GM21717 (cell line): ENCODE data around the gene TMEM267.
"Not testable (repeated sequence)": the region's sequence is repeated elsewhere in the genome, so short reads cannot be mapped to it uniquely, and the experiment has no call there.

Source experiments
- ATAC-seq: cut with Tn5 transposase; IDR thresholded peaks from one replicate; pipeline ENCODE4 v1.9.1; 2021; ENCODE audit warnings: mild to moderate bottlenecking, moderate library complexity; ENCODE audit not compliant: unreplicated experiment

TMEM267 gene, protein sequence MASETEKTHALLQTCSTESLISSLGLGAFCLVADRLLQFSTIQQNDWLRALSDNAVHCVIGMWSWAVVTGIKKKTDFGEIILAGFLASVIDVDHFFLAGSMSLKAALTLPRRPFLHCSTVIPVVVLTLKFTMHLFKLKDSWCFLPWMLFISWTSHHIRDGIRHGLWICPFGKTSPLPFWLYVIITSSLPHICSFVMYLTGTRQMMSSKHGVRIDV

DNA sequence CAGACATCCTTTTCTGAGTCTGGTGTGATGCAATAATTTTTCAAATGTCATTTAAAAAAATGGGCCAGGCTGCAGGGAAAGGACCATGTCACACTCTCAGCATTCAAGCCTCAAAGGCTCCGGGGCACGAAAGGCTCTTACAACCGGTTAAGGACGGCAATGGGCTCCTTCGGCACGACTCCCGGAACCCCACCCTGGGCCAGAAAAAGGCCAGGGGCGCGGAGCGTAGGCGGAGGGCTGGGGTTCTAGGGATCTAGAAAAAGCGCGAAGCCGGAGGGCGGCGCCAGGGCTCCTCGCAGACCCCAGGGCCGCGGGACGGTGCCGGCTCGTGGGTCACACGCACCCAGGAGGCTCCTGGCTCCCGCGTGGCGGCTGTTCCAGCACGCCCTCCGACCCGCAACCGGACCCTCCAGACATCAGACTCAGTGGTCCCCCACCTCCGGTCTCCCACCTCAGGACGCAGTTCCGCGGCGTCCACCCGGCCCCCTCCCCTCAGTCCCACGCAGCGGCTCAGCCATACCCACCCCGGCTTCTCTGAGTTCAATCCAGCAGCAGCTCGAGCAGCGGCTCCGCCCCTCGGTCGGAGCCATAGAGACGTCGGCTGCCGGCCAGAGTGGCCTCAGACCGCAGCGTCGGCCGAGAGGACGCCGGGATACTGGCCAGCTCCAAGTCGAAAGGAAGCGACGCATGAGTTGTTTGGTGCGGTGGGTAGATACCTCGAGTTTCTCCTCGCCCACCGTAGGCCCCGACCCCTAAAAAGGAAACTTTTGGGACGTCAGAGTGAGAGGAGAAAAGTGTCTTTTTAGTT, at the start of gene TMEM267:
TSS of gene TMEM267 (minus strand) at position 568 of the 808 bp plus-strand sequence. CDS start 29,896 bp downstream, outside the sequence.
- ATAC-seq = peak; percentile 87

DNA sequence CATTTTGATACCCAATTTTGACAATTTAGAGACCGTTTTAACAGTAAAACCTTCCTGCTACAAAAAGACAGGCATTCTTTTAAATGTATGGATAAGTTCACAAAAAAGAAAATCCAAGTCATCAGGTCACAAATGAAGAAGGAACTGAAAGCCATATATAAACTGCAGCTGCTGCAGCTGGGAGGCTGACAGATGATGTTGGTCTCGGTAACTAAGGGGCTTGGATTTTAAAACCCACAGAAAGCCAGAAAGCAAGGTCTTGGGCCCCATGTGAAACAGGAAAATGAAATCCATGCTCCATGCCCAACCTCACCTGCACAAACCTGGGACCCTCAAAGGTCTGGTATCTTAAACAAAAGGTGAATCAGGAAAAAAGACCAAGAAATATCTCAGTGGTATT, 47.0 kb upstream of the TMEM267 start:
- ATAC-seq = no peak

DNA sequence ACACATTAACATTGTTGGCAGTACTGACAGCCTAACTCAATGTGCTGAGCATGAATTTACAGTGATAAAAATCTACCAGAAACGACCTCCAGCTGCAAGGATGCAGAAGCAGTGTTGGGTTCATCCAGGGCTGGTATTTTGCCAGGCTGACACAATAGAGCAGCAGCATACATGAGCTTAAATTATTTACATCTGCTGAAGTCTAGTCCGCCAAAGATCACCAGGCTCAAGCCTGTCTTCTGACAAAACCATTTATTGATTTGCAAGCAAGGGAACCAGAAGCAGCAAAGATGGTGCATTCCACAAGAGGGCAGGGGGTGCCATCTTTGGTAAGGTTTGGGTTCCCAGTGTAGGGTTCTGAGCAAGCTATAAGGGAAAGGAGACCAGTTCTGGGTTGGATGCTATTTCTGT, 40.0 kb upstream of the TMEM267 start:
- ATAC-seq = no peak

DNA sequence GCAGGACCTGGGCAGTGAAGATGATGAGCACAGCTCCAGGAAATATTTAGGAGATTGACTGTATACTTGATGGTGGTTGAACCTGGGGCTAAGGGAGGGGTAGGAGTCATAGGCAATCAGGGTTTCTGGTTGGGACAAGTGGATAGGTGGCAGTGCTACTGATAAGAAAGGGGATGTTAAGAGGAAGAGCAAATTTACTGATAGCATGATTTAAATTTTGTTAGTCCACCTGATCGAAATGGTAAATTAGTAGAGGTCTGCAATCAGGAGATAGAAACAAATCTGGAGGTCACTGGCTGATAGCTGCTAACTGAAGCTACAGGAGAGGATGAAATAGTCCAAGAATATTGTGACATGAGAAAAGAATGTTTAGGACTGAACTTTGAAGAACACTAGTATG, 37.0 kb upstream of the TMEM267 start:
- no peak for ATAC-seq

DNA sequence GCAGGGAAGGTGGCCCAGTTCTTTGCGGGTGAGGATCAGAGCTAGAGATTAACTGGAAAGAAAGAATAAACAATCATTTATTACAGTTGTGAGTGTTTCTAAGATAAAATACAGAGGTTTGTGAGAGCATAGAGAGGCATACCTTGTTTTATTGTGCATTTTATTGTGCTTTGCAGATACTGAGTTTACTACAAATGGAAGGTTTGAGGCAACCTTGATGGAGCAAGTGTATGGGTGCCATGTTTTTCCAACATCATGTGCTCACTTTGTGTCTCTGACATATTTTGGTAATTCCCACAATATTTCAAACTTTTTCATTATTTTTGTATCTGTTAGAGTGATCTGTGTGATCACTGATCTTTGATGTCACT, 32.0 kb upstream of the TMEM267 start:
- ATAC-seq = no peak

DNA sequence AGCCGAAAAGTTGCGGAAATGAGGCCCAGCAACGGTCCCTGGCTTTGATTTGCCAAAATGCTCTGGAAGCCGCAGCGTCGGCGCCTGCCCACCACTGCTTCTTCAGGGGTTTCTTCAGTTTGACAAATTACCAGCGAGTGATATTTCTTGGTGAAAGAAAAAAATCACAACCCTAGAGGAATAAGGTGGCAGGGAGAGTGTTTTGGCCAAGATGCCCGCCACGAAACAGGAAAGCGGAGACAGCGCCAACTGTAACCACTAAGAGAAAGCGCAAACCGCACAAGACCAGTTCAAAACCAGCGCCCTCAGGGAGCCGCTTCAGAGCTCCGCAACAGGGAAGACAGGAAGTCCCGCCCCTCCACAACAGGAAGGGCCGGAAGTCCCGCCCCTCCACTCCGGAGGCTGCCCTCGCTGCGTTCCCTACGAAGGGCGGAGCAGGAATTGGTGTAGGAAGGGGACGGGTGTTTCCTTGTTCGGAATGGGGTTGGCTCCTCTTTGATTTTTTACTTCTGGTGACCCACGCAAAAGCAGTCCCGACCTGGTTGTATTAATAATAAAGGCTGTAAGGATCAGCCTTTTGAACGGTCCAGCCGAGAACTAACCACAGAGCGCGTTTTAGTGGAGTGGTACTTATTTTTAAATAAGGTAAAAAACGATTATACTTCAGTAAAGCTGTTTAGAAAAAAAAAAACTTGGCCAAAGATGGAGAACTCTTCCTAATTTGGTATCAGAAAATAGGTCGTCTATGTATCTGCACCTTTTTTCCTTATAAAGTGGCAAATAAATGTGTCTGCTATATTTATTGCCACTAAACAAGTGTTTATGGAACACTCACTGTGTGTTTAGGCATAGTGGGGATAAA, 31.4 kb upstream of the TMEM267 start, which contains the start of gene C5orf34:
TSS of gene C5orf34 (minus strand) at position 333 of the 862 bp plus-strand sequence. CDS start 5,809 bp downstream, outside the sequence.
- peak; percentile 99 for ATAC-seq

DNA sequence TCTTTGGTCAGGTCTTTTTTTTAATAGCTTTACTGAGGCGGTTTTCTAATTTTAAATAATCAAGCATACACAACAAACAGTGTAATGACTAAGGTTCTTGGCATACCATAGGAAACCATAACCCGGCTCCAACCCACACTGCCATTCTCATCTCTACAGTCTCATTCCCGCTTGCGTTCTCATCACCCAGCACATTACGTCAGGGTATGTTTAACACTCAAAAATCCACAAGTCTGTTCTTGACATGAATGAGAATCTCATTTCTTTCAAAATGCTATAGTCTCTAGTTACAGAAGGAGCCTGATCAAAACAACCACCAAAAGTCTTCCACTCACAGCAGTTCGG, 30.8 kb upstream of the TMEM267 start:
- ATAC-seq = peak; percentile 43

DNA sequence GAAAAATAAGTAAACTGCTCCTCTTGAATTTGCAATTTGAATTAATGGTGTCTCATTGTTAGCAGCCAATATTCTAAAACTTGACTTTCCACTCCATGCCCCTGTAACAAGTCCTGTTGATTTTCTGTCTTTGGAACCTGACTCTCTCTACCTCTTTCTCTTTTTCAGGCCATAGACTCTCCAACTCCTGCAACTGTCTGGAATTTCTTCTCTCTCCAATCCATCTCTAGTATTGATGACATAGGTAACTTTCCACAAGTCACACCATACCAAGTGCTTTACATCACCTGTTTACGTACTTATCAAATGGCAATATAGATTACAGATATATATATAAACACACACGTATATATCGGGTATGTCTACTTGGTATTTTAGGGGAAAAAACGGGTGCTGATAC, 30.4 kb upstream of the TMEM267 start:
- ATAC-seq = no peak

DNA sequence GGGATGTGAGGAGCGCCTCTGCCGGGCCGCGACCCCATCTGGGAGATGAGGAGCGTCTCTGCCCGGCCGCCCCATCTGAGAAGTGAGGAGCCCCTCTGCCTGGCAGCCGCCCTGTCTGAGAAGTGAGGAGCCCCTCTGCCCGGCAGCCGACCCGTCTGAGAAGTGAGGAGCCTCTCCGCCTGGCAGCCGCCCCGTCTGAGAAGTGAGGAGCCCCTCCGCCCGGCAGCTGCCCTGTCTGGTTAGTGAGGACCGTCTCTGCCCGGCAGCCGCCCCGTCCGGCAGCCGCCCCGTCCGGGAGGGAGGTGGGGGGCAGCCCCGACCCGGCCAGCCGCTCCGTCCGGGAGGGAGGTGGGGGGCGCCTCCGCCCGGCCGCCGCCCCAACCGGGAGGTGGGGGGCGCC, 27.4 kb upstream of the TMEM267 start:
- ATAC-seq = not testable (repeated sequence)

DNA sequence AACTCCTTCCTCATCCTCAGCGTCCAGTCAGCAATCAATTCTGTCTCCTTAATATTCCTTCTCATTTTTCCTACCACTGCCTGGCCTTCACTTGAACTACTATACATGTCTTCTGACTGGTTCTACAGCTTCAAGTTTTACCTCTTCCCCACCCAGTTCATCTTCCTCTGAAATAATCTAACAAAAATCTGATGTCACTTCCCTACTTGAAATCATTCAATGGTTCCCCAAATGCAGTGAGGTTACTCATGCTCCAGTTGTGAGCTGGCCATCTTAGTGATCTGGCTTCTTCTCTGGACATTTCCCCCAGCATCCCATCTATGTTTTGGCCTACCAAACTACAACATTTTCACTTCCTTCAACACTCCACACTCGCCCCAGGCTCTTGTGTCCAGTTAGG, 14.9 kb upstream of the TMEM267 start:
- ATAC-seq = no peak

DNA sequence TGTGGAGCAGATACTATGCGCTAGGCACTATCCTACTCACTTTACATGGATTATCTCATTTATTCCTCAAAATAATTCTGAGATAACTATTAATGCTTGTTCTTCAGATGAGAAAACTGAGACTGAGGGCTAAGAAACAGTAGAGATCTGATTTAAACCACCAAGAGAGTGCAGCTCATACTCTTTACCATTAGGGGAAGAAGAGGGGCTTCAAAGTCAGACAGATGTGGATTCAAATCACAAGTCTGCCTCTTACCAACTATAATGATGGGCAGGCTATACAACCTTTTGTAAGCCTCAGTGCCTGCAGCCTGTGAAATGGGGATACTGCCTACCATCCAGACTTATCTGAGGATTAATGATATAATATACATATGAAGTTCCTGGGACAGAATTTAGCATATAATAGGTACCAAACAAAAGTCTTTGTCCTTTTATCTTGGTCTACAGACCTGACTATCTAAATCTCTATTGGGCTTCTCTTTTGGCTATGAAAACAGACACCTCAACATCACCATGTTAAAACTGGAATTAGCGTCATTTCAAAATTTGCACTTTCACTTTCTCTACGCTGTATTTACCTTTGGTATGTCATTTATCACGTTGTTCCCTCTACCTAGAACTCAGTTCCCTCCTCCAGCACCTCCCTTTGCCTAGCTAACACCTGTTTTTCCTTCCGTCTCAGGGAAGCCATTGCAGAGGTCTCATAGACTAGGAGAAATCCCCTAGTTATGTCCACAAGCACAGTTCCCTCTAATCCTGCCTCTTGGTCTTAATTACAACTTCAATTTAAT, 13.8 kb upstream of the TMEM267 start:
- ATAC-seq = no peak

DNA sequence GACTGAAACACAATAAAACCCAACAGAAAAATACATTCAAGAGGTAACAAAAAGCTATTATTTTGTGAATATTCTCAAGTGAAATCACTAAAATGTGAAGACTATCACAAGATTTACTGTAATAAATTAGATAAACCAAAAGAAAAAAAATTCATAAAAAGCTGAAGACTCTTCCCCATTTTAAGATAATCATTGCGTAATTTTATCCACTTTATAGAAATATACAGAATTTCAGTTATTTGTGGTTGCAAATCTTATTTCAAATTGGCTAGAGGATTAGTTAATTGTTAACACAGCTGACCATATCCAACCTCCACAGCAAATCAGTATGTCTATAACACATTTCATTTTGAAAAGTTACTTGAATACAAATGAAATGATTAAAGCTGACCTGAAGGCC, 7.7 kb upstream of the TMEM267 start:
- ATAC-seq = no peak

DNA sequence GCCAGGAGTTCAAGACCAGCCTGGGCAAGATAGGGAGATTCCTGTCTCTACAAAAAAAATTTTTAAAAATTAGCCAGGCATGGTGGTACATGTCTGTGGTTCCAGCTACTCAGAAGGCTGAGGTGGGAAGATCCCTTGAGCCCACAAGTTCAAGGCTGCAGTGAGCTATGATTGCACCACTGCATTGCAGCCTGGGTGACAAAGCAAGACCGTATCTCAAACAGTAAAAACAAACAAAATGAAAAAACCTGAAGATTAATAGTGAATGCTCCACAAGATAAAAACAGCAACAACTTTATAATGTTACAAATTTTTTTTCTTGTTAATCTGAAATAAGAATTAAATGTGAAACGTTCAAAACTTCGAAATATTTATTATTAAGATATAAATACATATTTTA, 2.7 kb upstream of the TMEM267 start:
- no peak for ATAC-seq

DNA sequence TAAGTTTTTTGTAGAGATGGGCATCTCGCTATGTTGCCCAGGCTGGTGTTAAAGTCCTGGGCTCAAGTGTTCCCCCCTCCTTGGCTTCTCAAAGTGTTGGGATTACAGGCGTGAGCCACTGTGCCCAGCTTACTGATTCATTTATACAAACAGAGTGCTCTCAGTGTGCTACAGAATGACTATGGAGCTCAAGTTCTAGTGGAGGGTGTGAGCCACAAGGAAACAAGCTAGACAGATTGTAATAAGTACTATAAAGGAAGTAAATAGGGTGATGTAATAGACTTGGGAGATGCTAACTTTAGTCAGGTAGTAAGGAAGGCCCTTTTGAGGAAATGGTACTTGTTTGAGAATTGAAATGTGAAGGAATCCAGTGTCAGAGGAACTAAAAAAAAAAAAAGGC, 1.7 kb upstream of the TMEM267 start:
- no peak for ATAC-seq

DNA sequence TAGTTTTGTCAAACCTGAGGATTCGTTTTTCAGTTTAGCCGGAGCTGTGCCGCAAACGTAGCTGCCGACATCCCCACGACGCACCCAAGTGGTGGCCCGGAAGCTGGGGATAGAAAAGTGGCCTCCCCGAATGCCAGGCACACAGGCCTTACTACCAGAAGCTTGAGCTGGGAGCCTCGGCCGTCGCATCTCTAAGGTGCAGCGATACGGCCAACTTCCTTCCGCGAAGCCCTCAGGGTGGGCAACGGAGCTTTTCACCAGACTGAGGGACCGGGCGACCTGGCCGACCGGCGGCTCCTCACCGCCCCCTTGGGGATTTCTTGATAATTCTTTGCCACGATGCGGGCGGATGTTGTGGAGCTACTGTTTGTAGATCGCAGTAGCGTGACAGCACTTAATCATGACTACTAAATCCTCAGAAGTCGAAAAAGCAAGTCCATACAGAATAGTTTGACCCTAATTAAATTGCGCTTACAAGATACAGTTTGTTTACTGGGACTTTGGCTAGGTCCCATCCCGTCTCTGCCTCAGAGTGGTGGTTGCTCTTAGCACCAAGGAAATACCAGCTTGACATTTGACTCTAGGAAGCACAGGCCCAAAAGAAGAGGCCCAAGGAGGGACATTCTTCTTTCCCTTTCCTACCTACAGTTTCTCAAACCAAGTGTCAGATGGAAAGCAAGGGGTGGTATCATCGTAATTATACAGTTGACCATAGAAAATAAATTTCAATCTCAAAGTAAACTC, 613 bp upstream of the TMEM267 start:
- ATAC-seq = peak; percentile 82

DNA sequence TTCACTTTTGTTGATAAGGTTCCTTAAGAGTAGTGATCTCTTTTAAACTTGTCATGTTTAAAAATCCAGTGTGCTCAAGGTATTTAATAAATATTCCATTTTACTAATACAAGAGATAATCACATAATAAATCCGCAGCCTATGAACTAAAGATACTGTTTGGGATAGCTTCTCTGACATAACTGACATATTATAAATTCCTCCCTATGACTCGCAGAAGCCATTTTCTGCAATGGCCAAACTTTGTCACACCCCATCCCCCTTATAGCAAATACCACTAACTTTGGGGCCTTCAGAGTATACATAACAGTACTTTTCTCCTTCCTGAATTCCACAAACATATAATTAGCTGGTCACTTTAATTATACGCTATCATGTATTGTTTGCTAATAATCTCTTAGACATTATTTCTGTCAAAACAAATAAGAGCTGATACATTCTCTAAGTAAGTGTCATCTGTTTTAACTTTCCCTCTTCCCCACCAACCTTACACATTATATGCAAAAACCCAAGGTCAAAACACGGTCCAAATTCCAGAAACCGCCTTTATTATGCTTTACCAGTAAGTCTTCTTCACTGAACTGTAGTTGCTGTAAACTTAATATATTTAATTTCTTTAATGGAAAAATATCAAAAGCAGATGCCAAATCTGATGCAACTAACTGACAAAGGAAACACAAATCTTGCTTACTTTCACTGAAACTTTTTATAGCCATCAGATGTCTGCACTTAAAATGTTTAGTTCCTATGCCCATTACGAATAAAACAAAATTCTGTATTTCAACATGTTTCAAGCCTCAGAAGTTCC, 971 bp downstream of the TMEM267 start:
- no peak for ATAC-seq

DNA sequence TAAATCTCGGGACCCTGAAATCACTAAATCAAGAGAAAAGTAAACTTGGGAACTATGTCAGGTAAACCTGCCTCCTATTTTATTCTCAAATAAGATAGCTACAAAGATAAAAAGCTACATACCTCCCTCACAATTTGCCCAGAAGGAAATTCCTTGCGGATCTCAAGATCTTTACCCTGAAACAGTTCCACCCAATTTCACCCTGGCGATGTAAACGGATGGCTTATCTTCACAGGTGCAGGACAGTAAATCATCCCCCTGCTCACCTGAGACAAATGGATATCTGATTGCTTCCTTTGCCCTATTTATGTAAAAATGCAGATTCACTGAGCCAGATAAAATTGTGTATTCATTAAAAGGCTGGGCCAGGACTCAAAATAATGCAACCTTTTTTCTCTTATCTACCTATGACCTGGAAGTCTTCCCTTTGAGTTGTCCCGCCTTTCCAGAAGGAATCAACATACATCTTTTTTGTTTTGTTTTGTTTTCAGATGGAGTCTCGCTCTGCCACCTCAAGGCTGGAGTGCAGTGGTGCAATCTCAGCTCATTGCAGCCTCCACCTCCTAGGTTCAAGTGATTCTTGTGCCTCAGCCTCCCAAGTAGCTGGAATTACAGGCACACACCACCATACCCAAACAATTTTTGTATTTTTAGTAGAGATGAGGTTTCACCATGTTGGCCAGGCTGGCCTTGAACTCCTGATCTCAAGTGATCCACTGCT, 13.8 kb downstream of the TMEM267 start:
- no peak for ATAC-seq

DNA sequence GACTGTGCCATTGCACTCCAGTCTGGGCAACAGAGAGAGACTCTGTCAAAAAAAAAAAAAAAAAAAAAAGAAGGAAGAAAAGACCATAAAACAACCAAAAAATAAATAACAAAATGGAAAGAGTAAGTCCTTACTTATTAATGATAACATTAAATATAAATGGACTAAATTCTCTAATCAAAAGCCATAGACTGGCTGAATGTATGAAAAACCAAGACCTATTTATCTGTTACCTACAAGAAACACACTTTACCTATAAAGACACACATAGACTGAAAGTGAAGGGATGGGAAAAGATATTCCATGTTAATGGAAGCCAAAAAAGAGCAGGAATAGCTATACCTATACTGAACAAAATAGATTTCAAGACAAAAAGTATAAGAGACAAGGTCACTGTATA, 16.6 kb downstream of the TMEM267 start:
- no peak for ATAC-seq

DNA sequence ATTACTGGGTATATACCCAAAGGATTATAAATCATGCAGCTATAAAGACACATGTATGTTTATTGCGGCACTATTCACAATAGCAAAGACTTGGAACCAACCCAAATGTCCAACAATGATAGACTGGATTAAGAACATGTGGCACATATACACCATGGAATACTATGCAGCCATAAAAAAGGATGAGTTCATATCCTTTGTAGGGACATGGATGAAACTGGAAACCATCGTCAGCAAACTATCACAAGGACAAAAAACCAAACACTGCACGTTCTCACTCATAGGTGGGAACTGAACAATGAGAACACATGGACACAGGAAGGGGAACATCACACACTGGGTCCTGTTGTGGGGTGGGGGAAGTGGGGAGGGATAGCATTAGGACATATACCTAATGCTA, 18.2 kb downstream of the TMEM267 start:
- not testable (repeated sequence) for ATAC-seq
